Lower lobe of right lung (tissue), 2 donors: Measurements from ENCODE around the gene SEMA5A. TPM values are rescaled to one million over a fixed set of nuclear protein-coding genes. Genes with fewer than 3 reads are reported as not detected.

Experiments used
- ATAC-seq, 2 donors: fragments of 200-7000 bp; cut with Tn5 transposase; one replicate each; pipeline ENCODE4 v1.9.1; 2020 to 2022; ENCODE audit warnings: mild to moderate bottlenecking in 2 of 2, moderate library complexity in 2 of 2
- DNase-seq: peaks from one replicate; pipeline ENCODE4 v3.0.0-alpha.2; 2020
- H3K27ac ChIP-seq: fragments of 200-600 bp; one replicate; pipeline ENCODE4 v1.8.0; 2022
- H3K27me3 ChIP-seq: fragments of 200-600 bp; one replicate; pipeline ENCODE4 v1.8.0; 2022; ENCODE audit warnings: low read depth
- H3K36me3 ChIP-seq: fragments of 200-600 bp; one replicate; pipeline ENCODE4 v1.8.0; 2022; ENCODE audit warnings: mild to moderate bottlenecking
- H3K4me1 ChIP-seq: fragments of 200-600 bp; one replicate; pipeline ENCODE4 v1.8.0; 2022
- H3K4me3 ChIP-seq: fragments of 200-600 bp; one replicate; pipeline ENCODE4 v1.8.0; 2022; ENCODE audit warnings: mild to moderate bottlenecking
- H3K9me3 ChIP-seq: fragments of 200-600 bp; one replicate; pipeline ENCODE4 v1.8.0; 2022
- CTCF ChIP-seq: fragments of 200-600 bp; IDR thresholded peaks from one replicate; pipeline ENCODE4 v1.8.0; 2022; ENCODE audit warnings: antibody characterized with exemption, mild to moderate bottlenecking
- intact Hi-C: fragments of 100-400 bp; cut with DNase I; formaldehyde crosslinking; loops from one replicate; pipeline ENCODE4 v1.11.0; 2022
- total RNA-seq: library from RNA; stranded (reverse); fragmentation: NEBNext Ultra II Directional; extraction: Animal tissue kit (Norgen Biotek cat#: 25700); gene quantifications from one replicate; pipeline ENCODE4 v1.2.1, GENCODE V29; 2021
- donor health status: DM: no; HTN: yes; CAD: no; lungs with severe emphysema.

The SEMA5A gene
- total RNA-seq, 1 donor from 2014 or later: 29.3 TPM

- no peaks in the 10 kb centered on the region for H3K36me3 ChIP-seq
- TF ChIP-seq CTCF: no peak
- H3K4me1 ChIP-seq: no peaks in the 10 kb centered on the region
- H3K9me3 ChIP-seq: no peaks in the 10 kb centered on the region
- H3K27ac ChIP-seq: no peak overlapping the region
- H3K27me3 ChIP-seq: no peaks in the 10 kb centered on the region
- intact Hi-C loops: no loop called here
- ATAC-seq (no peak), DNase-seq (no peak)
- no peak overlapping the region for H3K4me3 ChIP-seq
Measured at GRCh38 chr5:9233035-9233434, 312.8 kb downstream of the SEMA5A start.

- no peaks in the 10 kb centered on the region for H3K36me3 ChIP-seq
- H3K27ac ChIP-seq: no peak overlapping the region
- H3K27me3 ChIP-seq: no peaks in the 10 kb centered on the region
- no peaks in the 10 kb centered on the region for H3K4me1 ChIP-seq
- DNase-seq (no peak), ATAC-seq (no peak)
- H3K4me3 ChIP-seq: no peak overlapping the region
- intact Hi-C loops: no loop called here
- H3K9me3 ChIP-seq: no peaks in the 10 kb centered on the region
- TF ChIP-seq CTCF: no peak
Measured at GRCh38 chr5:9231842-9232241, 314.0 kb downstream of the SEMA5A start.

- intact Hi-C loops: no loop called here
- Histone ChIP-seq H3K9me3 (no peaks in the 10 kb centered on the region), H3K4me1 (no peaks in the 10 kb centered on the region), H3K27me3 (no peaks in the 10 kb centered on the region), H3K27ac (no peak overlapping the region), H3K36me3 (no peaks in the 10 kb centered on the region), H3K4me3 (no peak overlapping the region)
- DNase-seq (no peak), ATAC-seq (no peak)
- TF ChIP-seq CTCF: no peak
Measured at GRCh38 chr5:9230355-9230754, 315.5 kb downstream of the SEMA5A start.

- Histone ChIP-seq H3K4me3 (no peak overlapping the region), H3K9me3 (no peaks in the 10 kb centered on the region), H3K27ac (no peak overlapping the region), H3K4me1 (no peaks in the 10 kb centered on the region), H3K36me3 (no peaks in the 10 kb centered on the region), H3K27me3 (no peaks in the 10 kb centered on the region)
- intact Hi-C loops: no loop called here
- DNase-seq (no peak), ATAC-seq (no peak)
- TF ChIP-seq CTCF: no peak
Measured at GRCh38 chr5:9226016-9226536, 319.8 kb downstream of the SEMA5A start.

GRCh38 chr5:9222054-9222976 lies 323.6 kb downstream of the SEMA5A start:
- DNase-seq: no peak
- Histone ChIP-seq H3K27me3 (no peaks in the 10 kb centered on the region), H3K36me3 (no peaks in the 10 kb centered on the region), H3K27ac (no peak overlapping the region), H3K4me1 (no peaks in the 10 kb centered on the region), H3K9me3 (no peaks in the 10 kb centered on the region), H3K4me3 (no peak overlapping the region)
- no peak for ATAC-seq
- intact Hi-C loops: no loop called here
- no peak for TF ChIP-seq CTCF
